GM12892 (cell line): Measurements from ENCODE around the gene MAML3.

ENCODE experiments used
- POLR2A ChIP-seq: IDR thresholded peaks from 2 replicates; pipeline ENCODE4 v1.6.1; 2011; ENCODE audit warnings: low read depth, low read length, control low read depth
- POLR2AphosphoS5 ChIP-seq: IDR thresholded peaks from 2 replicates; pipeline ENCODE4 v1.6.1; 2011; ENCODE audit warnings: low read depth, low read length, control low read depth

DNA sequence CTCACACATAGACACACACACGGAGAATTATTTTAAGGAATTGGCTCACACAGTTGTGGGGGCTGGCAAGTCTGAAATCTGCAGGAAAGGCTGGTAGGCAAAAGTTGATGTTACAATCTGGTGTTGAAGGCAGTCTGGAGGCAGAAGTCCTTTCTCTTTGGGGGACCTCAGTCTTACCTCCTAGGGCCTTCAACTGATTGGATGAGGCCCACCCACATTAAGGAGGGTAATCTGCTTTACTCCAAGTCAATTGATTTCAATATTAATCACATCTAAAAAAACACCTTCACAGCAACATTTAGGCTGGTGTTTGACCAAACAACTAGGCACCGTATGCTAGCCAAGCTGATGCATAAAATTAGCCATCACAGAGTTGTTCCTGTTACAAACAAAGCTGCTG is 477.6 kb downstream of the MAML3 start:
- TF ChIP-seq POLR2A: no peak
- TF ChIP-seq POLR2AphosphoS5: no peak
